H9 (cell line): ENCODE measurements around the gene NHSL1. TPM values are rescaled to one million over a fixed set of nuclear protein-coding genes. Genes with fewer than 3 reads are reported as not detected.

Experiments
- DNase-seq: peaks from one replicate; pipeline ENCODE4 v3.0.0-alpha.2; 2017
- H2AFZ ChIP-seq: one replicate; pipeline ENCODE4 v1.6.1; 2013; ENCODE audit warnings: mild to moderate bottlenecking, low read length, control low read depth, moderate library complexity
- H2AK5ac ChIP-seq: 2 replicates; pipeline ENCODE4 v1.6.1; 2013; ENCODE audit warnings: low read length, control low read depth, mixed read lengths; ENCODE audit not compliant: insufficient read length
- H2BK120ac ChIP-seq: one replicate; pipeline ENCODE4 v1.6.1; 2013; ENCODE audit warnings: low read depth, mild to moderate bottlenecking, low read length, control low read depth, inconsistent platforms; ENCODE audit not compliant: poor library complexity, severe bottlenecking
- H2BK12ac ChIP-seq: 2 replicates; pipeline ENCODE4 v1.6.1; 2013; ENCODE audit warnings: low read length, control low read depth, mixed read lengths, low read depth; ENCODE audit not compliant: insufficient read length
- H2BK15ac ChIP-seq: 2 replicates; pipeline ENCODE4 v1.6.1; 2013; ENCODE audit warnings: low read depth, low read length, control low read depth
- H2BK20ac ChIP-seq: one replicate; pipeline ENCODE4 v1.6.1; 2013; ENCODE audit warnings: low read depth, mild to moderate bottlenecking, low read length, control low read depth, inconsistent platforms; ENCODE audit not compliant: poor library complexity, severe bottlenecking
- H2BK5ac ChIP-seq: 2 replicates; pipeline ENCODE4 v1.6.1; 2013; ENCODE audit warnings: low read length, control low read depth, mixed read lengths; ENCODE audit not compliant: insufficient read length
- H3K14ac ChIP-seq: 2 replicates; pipeline ENCODE4 v1.6.1; 2013; ENCODE audit warnings: low read length, control low read depth; ENCODE audit not compliant: insufficient read depth
- H3K18ac ChIP-seq: 2 replicates; pipeline ENCODE4 v1.6.1; 2013; ENCODE audit warnings: low read depth, mild to moderate bottlenecking, mixed read lengths, low read length, control low read depth; ENCODE audit not compliant: insufficient read length
- H3K23ac ChIP-seq: 2 replicates; pipeline ENCODE4 v1.6.1; 2013; ENCODE audit warnings: low read length, control low read depth, mixed read lengths, low read depth; ENCODE audit not compliant: insufficient read length
- H3K23me2 ChIP-seq: 2 replicates; pipeline ENCODE4 v1.6.1; 2013; ENCODE audit warnings: low read depth, mild to moderate bottlenecking, mixed read lengths, low read length, control low read depth; ENCODE audit not compliant: insufficient read length, poor library complexity, severe bottlenecking
- H3K27ac ChIP-seq: 2 replicates; pipeline ENCODE4 v1.5.1; 2013; ENCODE audit warnings: low read length, control low read depth, mixed read lengths, low read depth; ENCODE audit not compliant: insufficient read length
- H3K27me3 ChIP-seq: 2 replicates; pipeline ENCODE4 v1.6.1; 2013; ENCODE audit warnings: low read length, control low read depth, inconsistent platforms; ENCODE audit not compliant: insufficient read depth
- H3K4ac ChIP-seq: 2 replicates; pipeline ENCODE4 v1.6.1; 2013; ENCODE audit warnings: low read depth, mild to moderate bottlenecking, control low read depth, inconsistent platforms, low read length, moderate library complexity
- H3K4me1 ChIP-seq: 2 replicates; pipeline ENCODE4 v1.6.1; 2013; ENCODE audit warnings: low read length, control low read depth, inconsistent platforms; ENCODE audit not compliant: insufficient read depth
- H3K4me2 ChIP-seq: 2 replicates; pipeline ENCODE4 v1.6.1; 2013; ENCODE audit warnings: low read length, control low read depth, mixed read lengths; ENCODE audit not compliant: insufficient read length, insufficient read depth
- H3K56ac ChIP-seq: 2 replicates; pipeline ENCODE4 v1.6.1; 2013; ENCODE audit warnings: low read depth, mild to moderate bottlenecking, mixed read lengths, low read length, control low read depth; ENCODE audit not compliant: insufficient read length
- H3K79me1 ChIP-seq: 2 replicates; pipeline ENCODE4 v1.6.1; 2013; ENCODE audit warnings: low read depth, mild to moderate bottlenecking, moderate library complexity, low read length, control low read depth, inconsistent platforms; ENCODE audit not compliant: insufficient read depth, poor library complexity, severe bottlenecking
- H3K79me2 ChIP-seq: 2 replicates; pipeline ENCODE4 v1.6.1; 2013; ENCODE audit warnings: low read length, control low read depth, inconsistent platforms; ENCODE audit not compliant: insufficient read depth
- H3K9ac ChIP-seq: 2 replicates; pipeline ENCODE4 v1.6.1; 2013; ENCODE audit warnings: low read length, control low read depth, mixed read lengths; ENCODE audit not compliant: insufficient read length; ENCODE audit errors: extremely low read depth
- H3K9me3 ChIP-seq: one replicate; pipeline ENCODE4 v1.6.1; 2013; ENCODE audit warnings: low read depth, low read length, inconsistent platforms; ENCODE audit not compliant: control insufficient read depth
- H3T11ph ChIP-seq: one replicate; pipeline ENCODE4 v1.6.1; 2013; ENCODE audit warnings: mild to moderate bottlenecking, low read length, control low read depth, inconsistent platforms
- H4K20me1 ChIP-seq: one replicate; pipeline ENCODE4 v1.6.1; 2013; ENCODE audit not compliant: control insufficient read depth, insufficient read length, insufficient read depth
- H4K5ac ChIP-seq: 2 replicates; pipeline ENCODE4 v1.6.1; 2013; ENCODE audit warnings: low read depth, mild to moderate bottlenecking, mixed read lengths, low read length, control low read depth; ENCODE audit not compliant: insufficient read length
- H4K8ac ChIP-seq: replicated peaks from 2 replicates; pipeline ENCODE4 v1.6.1; 2013; ENCODE audit warnings: low read length, control low read depth, mixed read lengths, low read depth; ENCODE audit not compliant: insufficient read length
- H4K91ac ChIP-seq: 2 replicates; pipeline ENCODE4 v1.6.1; 2013; ENCODE audit warnings: low read depth, mild to moderate bottlenecking, moderate library complexity, mixed read lengths, low read length, control low read depth; ENCODE audit not compliant: insufficient read length
- H3K27ac Mint-ChIP-seq, 3 experiments: 2 replicates in 2 of 3; 3 replicates in 1 of 3; pipeline ENCODE4 v1.8.0; 2020 to 2021; ENCODE audit warnings: mixed read lengths in 3 of 3, mild to moderate bottlenecking in 1 of 3, moderate library complexity in 1 of 3
- H3K27me3 Mint-ChIP-seq: 2 replicates; pipeline ENCODE4 v1.8.0; 2021; ENCODE audit warnings: low read depth, mild to moderate bottlenecking, moderate library complexity, mixed read lengths
- H3K36me3 Mint-ChIP-seq, 3 experiments: 2 replicates in 2 of 3; 3 replicates in 1 of 3; pipeline ENCODE4 v1.8.0; 2020 to 2021; ENCODE audit warnings: low read depth in 3 of 3, mixed read lengths in 3 of 3; ENCODE audit not compliant: insufficient read depth in 1 of 3
- H3K4me1 Mint-ChIP-seq, 2 experiments: 2 replicates each; pipeline ENCODE4 v1.8.0; 2020; ENCODE audit warnings: mixed read lengths in 2 of 2
- H3K4me3 Mint-ChIP-seq, 2 experiments: 2 replicates in 1 of 2; 3 replicates in 1 of 2; pipeline ENCODE4 v1.8.0; 2020 to 2021; ENCODE audit warnings: mild to moderate bottlenecking in 2 of 2, mixed read lengths in 2 of 2, moderate library complexity in 1 of 2
- H3K9me3 Mint-ChIP-seq, 2 experiments: 2 replicates in 1 of 2; 3 replicates in 1 of 2; pipeline ENCODE4 v1.8.0; 2020; ENCODE audit warnings: mild to moderate bottlenecking in 2 of 2, mixed read lengths in 2 of 2, moderate library complexity in 1 of 2
- CTCF ChIP-seq: fragments of 200-600 bp; sonication (generic); conservative IDR thresholded peaks from 3 replicates; pipeline ENCODE4 v1.8.0; 2021; ENCODE audit warnings: antibody characterized with exemption, mild to moderate bottlenecking
- total RNA-seq: library from RNA; stranded (reverse); gene quantifications from 2 replicates; pipeline ENCODE4 v1.2.1, GENCODE V29; 2021

The NHSL1 gene
- total RNA-seq, 1 experiment from 2014 or later: 28.7 TPM

- Mint-ChIP-seq H3K4me3 (no peak overlapping the region), H3K9me3 (no peaks in the 10 kb centered on the region), H3K27ac (no peak overlapping the region), H3K4me1 (peaks cover 0 to 2% of the 10 kb centered on the region in 2 experiments; a peak in 1 of 4 replicates), H3K36me3 (peaks cover 0 to 5% (median 0%) of the 10 kb centered on the region in 3 experiments; a peak in 3 of 7 replicates), H3K27me3 (no peaks in the 10 kb centered on the region)
- no peak overlapping the region for H2AFZ ChIP-seq
- H2AK5ac ChIP-seq: no peak overlapping the region
- H3K14ac ChIP-seq: no peak overlapping the region
- H3K4me1 ChIP-seq: no peaks in the 10 kb centered on the region
- H2BK20ac ChIP-seq: no peak overlapping the region
- H4K20me1 ChIP-seq: no peaks in the 10 kb centered on the region
- no peak overlapping the region for H4K8ac ChIP-seq
- no peak overlapping the region for H3T11ph ChIP-seq
- H3K27ac ChIP-seq: no peak overlapping the region
- TF ChIP-seq CTCF: no peak
- no peak overlapping the region for H2BK15ac ChIP-seq
- no peak overlapping the region for H3K18ac ChIP-seq
- H3K4ac ChIP-seq: no peak overlapping the region
- H3K23me2 ChIP-seq: no peaks in the 10 kb centered on the region
- H3K23ac ChIP-seq: no peak overlapping the region
- no peaks in the 10 kb centered on the region for H3K79me2 ChIP-seq
- no peaks in the 10 kb centered on the region for H3K79me1 ChIP-seq
- no peak overlapping the region for H3K56ac ChIP-seq
- DNase-seq: no peak
- no peak overlapping the region for H3K4me2 ChIP-seq
- no peak overlapping the region for H2BK120ac ChIP-seq
- H4K91ac ChIP-seq: no peak overlapping the region
- no peak overlapping the region for H4K5ac ChIP-seq
- no peak overlapping the region for H2BK5ac ChIP-seq
- no peaks in the 10 kb centered on the region for H3K27me3 ChIP-seq
- H3K9ac ChIP-seq: no peak overlapping the region
- H2BK12ac ChIP-seq: no peak overlapping the region
- no peaks in the 10 kb centered on the region for H3K9me3 ChIP-seq
Measured at GRCh38 chr6:138443979-138444378, 55.3 kb downstream of the NHSL1 start.
